Gastrocnemius medialis (tissue), 4 donors: Measurements from ENCODE around the gene SEPTIN3.

Experiments used
- CTCF ChIP-seq, 5 experiments: fragments of 450-650 bp in 3 of 5; fragments of 200-600 bp in 2 of 5; sonication (generic) in 2 of 5; IDR thresholded peaks in 4 of 5; conservative IDR thresholded peaks in 1 of 5; 1 replicate in 4 of 5; 2 replicates in 1 of 5; pipeline ENCODE4 v1.5.1; 2016 to 2019; ENCODE audit warnings: antibody characterized with exemption in 5 of 5, mild to moderate bottlenecking in 3 of 5, moderate library complexity in 3 of 5
- POLR2A ChIP-seq, 2 donors: fragments of 450-650 bp; IDR thresholded peaks; one replicate each; pipeline ENCODE4 v1.6.1; 2017; ENCODE audit warnings: antibody characterized with exemption in 2 of 2, mild to moderate bottlenecking in 2 of 2, moderate library complexity in 2 of 2

GRCh38 chr22:41966225-41966606 lies 3.0 kb upstream of the SEPTIN3 start:
- TF ChIP-seq CTCF (IDR thresholded peaks at IDR 0.05 in 4 of 5, conservative IDR thresholded peaks at IDR 0.05 in 1 of 5), result no peak
- no peak for TF ChIP-seq POLR2A (IDR thresholded peaks at IDR 0.05)
